HEK293 (cell line): Measurements from ENCODE around the gene ADGB.

Experiments used
- ATF2 ChIP-seq: fragments of 450-650 bp; formaldehyde crosslinking; IDR thresholded peaks from 2 replicates; pipeline ENCODE4 v1.5.1; 2016; ENCODE audit warnings: missing biosample characterization, missing genetic modification characterization, low read depth
- ZNF610 ChIP-seq: fragments of 450-650 bp; formaldehyde crosslinking; IDR thresholded peaks from 2 replicates; pipeline ENCODE4 v1.5.1; 2016; ENCODE audit warnings: missing biosample characterization, missing genetic modification characterization, borderline replicate concordance
- ZNF639 ChIP-seq: fragments of 450-650 bp; formaldehyde crosslinking; IDR thresholded peaks from 2 replicates; pipeline ENCODE4 v1.5.1; 2016; ENCODE audit warnings: missing biosample characterization, missing genetic modification characterization
- ZNF707 ChIP-seq: fragments of 450-650 bp; formaldehyde crosslinking; IDR thresholded peaks from 2 replicates; pipeline ENCODE4 v1.5.1; 2016; ENCODE audit warnings: missing biosample characterization, missing genetic modification characterization
- TF ChIP-seq, protein P1 (sequence below): fragments of 450-650 bp; formaldehyde crosslinking; IDR thresholded peaks from 2 replicates; pipeline ENCODE4 v1.5.1; 2016; ENCODE audit warnings: missing biosample characterization, missing genetic modification characterization
- TF ChIP-seq, protein P2 (sequence below): fragments of 450-650 bp; formaldehyde crosslinking; IDR thresholded peaks from 2 replicates; pipeline ENCODE4 v1.5.1; 2016; ENCODE audit warnings: missing biosample characterization, missing genetic modification characterization

DNA sequence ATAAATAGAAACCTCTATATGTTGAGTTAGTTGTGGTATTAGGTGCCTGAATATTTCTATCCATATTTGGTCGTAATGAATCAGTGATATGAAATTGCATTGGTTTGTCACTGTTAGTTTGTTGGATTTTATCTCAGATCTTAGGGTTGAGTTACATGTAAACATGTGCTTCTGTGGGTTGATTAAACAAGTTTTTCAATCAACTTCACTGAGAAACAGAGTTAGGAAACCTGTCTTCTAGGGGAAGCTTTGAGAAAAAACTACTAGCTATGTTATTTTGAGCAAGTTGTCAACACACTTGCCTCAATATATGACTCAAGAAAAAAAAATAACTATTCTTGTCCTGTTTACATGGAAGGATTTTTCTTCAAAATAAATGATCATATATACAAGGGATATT is 14.8 kb upstream of the ADGB start:
- TF ChIP-seq, protein P1, sequence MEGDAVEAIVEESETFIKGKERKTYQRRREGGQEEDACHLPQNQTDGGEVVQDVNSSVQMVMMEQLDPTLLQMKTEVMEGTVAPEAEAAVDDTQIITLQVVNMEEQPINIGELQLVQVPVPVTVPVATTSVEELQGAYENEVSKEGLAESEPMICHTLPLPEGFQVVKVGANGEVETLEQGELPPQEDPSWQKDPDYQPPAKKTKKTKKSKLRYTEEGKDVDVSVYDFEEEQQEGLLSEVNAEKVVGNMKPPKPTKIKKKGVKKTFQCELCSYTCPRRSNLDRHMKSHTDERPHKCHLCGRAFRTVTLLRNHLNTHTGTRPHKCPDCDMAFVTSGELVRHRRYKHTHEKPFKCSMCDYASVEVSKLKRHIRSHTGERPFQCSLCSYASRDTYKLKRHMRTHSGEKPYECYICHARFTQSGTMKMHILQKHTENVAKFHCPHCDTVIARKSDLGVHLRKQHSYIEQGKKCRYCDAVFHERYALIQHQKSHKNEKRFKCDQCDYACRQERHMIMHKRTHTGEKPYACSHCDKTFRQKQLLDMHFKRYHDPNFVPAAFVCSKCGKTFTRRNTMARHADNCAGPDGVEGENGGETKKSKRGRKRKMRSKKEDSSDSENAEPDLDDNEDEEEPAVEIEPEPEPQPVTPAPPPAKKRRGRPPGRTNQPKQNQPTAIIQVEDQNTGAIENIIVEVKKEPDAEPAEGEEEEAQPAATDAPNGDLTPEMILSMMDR (tag by site-specific recombination): no peak
- TF ChIP-seq ZNF707 (tag by site-specific recombination) (no peak), ZNF610 (no peak), ZNF639 (tag by site-specific recombination) (no peak), ATF2 (tag by site-specific recombination) (no peak)
- TF ChIP-seq, protein P2, sequence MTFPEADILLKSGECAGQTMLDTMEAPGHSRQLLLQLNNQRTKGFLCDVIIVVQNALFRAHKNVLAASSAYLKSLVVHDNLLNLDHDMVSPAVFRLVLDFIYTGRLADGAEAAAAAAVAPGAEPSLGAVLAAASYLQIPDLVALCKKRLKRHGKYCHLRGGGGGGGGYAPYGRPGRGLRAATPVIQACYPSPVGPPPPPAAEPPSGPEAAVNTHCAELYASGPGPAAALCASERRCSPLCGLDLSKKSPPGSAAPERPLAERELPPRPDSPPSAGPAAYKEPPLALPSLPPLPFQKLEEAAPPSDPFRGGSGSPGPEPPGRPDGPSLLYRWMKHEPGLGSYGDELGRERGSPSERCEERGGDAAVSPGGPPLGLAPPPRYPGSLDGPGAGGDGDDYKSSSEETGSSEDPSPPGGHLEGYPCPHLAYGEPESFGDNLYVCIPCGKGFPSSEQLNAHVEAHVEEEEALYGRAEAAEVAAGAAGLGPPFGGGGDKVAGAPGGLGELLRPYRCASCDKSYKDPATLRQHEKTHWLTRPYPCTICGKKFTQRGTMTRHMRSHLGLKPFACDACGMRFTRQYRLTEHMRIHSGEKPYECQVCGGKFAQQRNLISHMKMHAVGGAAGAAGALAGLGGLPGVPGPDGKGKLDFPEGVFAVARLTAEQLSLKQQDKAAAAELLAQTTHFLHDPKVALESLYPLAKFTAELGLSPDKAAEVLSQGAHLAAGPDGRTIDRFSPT: no peak
